Measurements from ENCODE around the gene PXT1. TPM values are rescaled to one million over a fixed set of nuclear protein-coding genes. Genes with fewer than 3 reads are reported as not detected.
"Not testable (repeated sequence)": the region's sequence is repeated elsewhere in the genome, so short reads cannot be mapped to it uniquely, and the experiment has no call there.

Gene PXT1
- total RNA-seq, 2 experiments from 2014 or later = 0.25 TPM; not detected in 1

- Histone ChIP-seq H3K4me3 (ENCODE audit: low read depth, low read length, poor library complexity, severe bottlenecking) (no peak overlapping the region), H3K4me2 (ENCODE audit: low read length) (no peak overlapping the region), H3K27ac (ENCODE audit: low read depth, low read length, poor library complexity, severe bottlenecking) (no peak overlapping the region), H3K4me1 (ENCODE audit: insufficient read depth, low read length, poor library complexity, severe bottlenecking) (no peaks in the 10 kb centered on the region), H4K20me1 (ENCODE audit: insufficient read depth, low read length) (no peaks in the 10 kb centered on the region), H3K79me2 (ENCODE audit: insufficient read depth, low read depth, low read length) (no peaks in the 10 kb centered on the region), H3K9me2 (ENCODE audit: insufficient read depth, low read length) (no peaks in the 10 kb centered on the region), H3K36me3 (ENCODE audit: insufficient read depth, low read length) (no peaks in the 10 kb centered on the region), H3K9me3 (ENCODE audit: low read length) (no peaks in the 10 kb centered on the region), H2AFZ (ENCODE audit: low read length) (no peak overlapping the region)
- DNase-seq (ENCODE audit: low spot score) = no peak
- no TSS peak for BruUV-seq (replicated peaks)
- intact Hi-C loops (cut with micrococcal nuclease; ENCODE audit: unreplicated experiment) = no loop called here
- TF ChIP-seq EZH2phosphoT487 (IDR thresholded peaks at IDR 0.05; ENCODE audit: borderline replicate concordance, low read depth, low read length) (no peak), CTCF (conservative IDR thresholded peaks at IDR 0.05; ENCODE audit: low read length) (no peak)
- POLR2A ChIA-PET = interaction anchor here (1.7 kb wide), 1 partner anchor 9 kb away, joined by 4 read pairs; no protein-coding TSS in a partner anchor
- CTCF ChIA-PET (ENCODE audit: unreplicated experiment) = no interaction called here
These were observed 28.9 kb downstream of the PXT1 start for GRCh38 chr6:36413489-36414480.

GRCh38 chr6:36409718-36410117 lies 32.9 kb downstream of the PXT1 start:
- H3K4me3 ChIP-seq (ENCODE audit: low read depth, low read length, poor library complexity, severe bottlenecking); H3K4me2 ChIP-seq (ENCODE audit: low read length); CTCF ChIA-PET (ENCODE audit: unreplicated experiment); H2AFZ ChIP-seq (ENCODE audit: low read length); H3K4me1 ChIP-seq (ENCODE audit: insufficient read depth, low read length, poor library complexity, severe bottlenecking); H3K9me3 ChIP-seq (ENCODE audit: low read length); BruUV-seq (replicated peaks); H3K9me2 ChIP-seq (ENCODE audit: insufficient read depth, low read length); DNase-seq (ENCODE audit: low spot score); H3K36me3 ChIP-seq (ENCODE audit: insufficient read depth, low read length); intact Hi-C loops (cut with micrococcal nuclease; ENCODE audit: unreplicated experiment); H3K79me2 ChIP-seq (ENCODE audit: insufficient read depth, low read depth, low read length); H4K20me1 ChIP-seq (ENCODE audit: insufficient read depth, low read length); POLR2A ChIA-PET; H3K27ac ChIP-seq (ENCODE audit: low read depth, low read length, poor library complexity, severe bottlenecking): not testable (repeated sequence)

- Histone ChIP-seq H4K20me1 (ENCODE audit: insufficient read depth, low read length) (no peaks in the 10 kb centered on the region), H3K9me2 (ENCODE audit: insufficient read depth, low read length) (no peaks in the 10 kb centered on the region), H3K79me2 (ENCODE audit: insufficient read depth, low read depth, low read length) (no peaks in the 10 kb centered on the region), H3K4me2 (ENCODE audit: low read length) (no peak overlapping the region), H3K4me3 (ENCODE audit: low read depth, low read length, poor library complexity, severe bottlenecking) (no peak overlapping the region), H3K4me1 (ENCODE audit: insufficient read depth, low read length, poor library complexity, severe bottlenecking) (no peaks in the 10 kb centered on the region), H3K9me3 (ENCODE audit: low read length) (no peaks in the 10 kb centered on the region), H3K27ac (ENCODE audit: low read depth, low read length, poor library complexity, severe bottlenecking) (no peak overlapping the region), H2AFZ (ENCODE audit: low read length) (no peak overlapping the region), H3K36me3 (ENCODE audit: insufficient read depth, low read length) (no peaks in the 10 kb centered on the region)
- ChIA-PET POLR2A (interaction anchor here (0.6 to 0.7 kb wide), 4 partner anchors 101 to 314 kb away, joined by 3 to 5 read pairs (median 4); no protein-coding TSS in a partner anchor), CTCF (ENCODE audit: unreplicated experiment) (no interaction called here)
- no peak for DNase-seq (ENCODE audit: low spot score)
- BruUV-seq (replicated peaks) = no TSS peak
- TF ChIP-seq CTCF (conservative IDR thresholded peaks at IDR 0.05; ENCODE audit: low read length) (no peak), EZH2phosphoT487 (IDR thresholded peaks at IDR 0.05; ENCODE audit: borderline replicate concordance, low read depth, low read length) (no peak)
- intact Hi-C loops (cut with micrococcal nuclease; ENCODE audit: unreplicated experiment) = no loop called here
These were observed 38.5 kb downstream of the PXT1 start for GRCh38 chr6:36404164-36404563.

Data from OCI-LY7 (cell line).